Globus pallidus (tissue), 1 donor: ENCODE data around the gene NTN3.
A peak's percentile ranks its signal among the peaks of the same experiment; 100 is the strongest.

Experiments
- DNase-seq: peaks from one replicate; pipeline ENCODE4 v3.0.0-alpha.2; 2015; ENCODE audit warnings: low spot score

The NTN3 gene

DNA sequence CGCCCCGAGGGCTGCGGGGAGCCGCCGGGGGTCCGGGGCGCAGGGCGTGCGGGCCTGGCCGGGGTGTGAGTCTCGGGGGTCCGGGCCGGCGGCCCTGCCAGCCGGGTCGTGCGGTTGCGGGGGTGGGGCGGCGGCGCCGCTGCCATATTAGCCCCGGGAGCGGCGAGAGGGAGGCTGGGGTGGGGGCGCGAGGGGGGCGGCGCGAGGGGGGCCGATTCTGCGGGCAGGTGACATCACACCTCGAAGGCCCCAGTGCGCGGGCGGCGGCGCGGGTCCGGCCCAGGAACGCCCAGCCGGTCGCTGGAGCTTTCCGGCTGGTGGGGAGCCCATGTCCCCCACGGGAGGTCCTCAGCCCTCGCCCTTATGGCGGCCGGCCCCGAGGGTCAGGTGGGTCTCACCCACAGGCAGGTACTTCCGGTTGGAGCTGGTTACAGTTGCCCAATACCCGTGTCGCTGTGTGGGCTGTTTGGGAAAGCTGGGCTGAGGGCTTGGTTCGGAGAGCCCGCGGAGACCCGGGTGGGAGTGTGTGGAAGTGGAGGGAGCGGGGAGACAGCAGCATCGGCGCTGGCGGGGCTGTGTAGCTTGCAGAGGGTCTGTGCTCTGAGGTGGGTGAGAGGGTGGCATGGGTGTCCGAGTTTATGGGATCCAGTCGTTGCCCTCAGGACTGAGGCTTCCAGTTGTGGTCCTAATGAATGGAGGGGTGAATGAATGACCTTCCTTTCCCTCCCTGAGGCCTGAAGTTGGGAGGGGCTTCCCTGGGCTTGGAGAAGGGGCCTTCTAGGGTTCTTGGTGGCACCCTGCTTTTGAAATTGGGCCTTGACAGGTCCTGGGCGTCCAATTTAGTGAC is 43.5 kb downstream of the NTN3 start:
- no peak for DNase-seq

GRCh38 chr16:2515180-2515851 is 44.2 kb downstream of the NTN3 start:
- no peak for DNase-seq

DNA sequence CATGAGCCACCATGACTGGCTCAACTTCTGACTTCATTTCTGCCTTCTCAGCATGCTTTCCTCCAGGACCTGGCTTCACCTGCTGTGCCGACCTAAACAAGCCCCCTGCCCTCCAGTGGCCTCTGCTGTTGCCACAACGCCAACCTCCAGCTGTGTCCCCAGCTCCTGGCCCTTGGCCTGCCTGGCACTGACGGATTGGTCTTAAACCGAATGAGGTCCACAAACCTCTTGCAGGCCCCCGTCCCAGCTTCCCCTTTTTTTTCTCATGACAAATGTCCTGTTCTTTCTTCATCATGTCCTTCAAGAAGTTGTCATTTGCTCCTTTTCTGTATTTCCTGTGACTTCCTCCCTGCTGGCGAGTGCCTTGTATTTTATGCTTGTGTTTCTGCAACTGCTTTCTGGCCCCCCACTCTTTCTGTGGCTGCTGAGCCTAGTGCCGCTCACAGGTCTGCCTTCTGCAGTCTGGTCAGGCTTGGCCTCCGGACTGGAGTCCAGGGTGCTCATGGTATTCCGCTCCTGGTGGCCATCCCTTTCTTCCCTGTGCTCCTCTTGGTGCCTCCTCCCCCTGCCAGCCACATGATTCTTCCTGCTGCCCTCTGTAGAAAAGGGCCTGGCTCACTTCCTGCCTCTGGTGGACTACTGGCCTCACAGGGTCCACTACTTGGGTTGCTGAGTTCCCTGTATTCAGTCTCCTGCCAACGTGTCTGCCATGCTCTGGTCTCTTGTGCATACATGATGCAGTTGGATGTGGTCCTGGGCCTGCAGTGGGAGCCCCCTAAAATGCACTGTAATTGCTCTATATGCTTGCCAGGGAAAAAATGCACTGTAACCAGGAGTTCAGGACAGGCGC is 45.5 kb downstream of the NTN3 start:
- no peak for DNase-seq

- DNase-seq, result no peak
Observed at GRCh38 chr16:2517954-2518605, 47.0 kb downstream of the NTN3 start.

DNA sequence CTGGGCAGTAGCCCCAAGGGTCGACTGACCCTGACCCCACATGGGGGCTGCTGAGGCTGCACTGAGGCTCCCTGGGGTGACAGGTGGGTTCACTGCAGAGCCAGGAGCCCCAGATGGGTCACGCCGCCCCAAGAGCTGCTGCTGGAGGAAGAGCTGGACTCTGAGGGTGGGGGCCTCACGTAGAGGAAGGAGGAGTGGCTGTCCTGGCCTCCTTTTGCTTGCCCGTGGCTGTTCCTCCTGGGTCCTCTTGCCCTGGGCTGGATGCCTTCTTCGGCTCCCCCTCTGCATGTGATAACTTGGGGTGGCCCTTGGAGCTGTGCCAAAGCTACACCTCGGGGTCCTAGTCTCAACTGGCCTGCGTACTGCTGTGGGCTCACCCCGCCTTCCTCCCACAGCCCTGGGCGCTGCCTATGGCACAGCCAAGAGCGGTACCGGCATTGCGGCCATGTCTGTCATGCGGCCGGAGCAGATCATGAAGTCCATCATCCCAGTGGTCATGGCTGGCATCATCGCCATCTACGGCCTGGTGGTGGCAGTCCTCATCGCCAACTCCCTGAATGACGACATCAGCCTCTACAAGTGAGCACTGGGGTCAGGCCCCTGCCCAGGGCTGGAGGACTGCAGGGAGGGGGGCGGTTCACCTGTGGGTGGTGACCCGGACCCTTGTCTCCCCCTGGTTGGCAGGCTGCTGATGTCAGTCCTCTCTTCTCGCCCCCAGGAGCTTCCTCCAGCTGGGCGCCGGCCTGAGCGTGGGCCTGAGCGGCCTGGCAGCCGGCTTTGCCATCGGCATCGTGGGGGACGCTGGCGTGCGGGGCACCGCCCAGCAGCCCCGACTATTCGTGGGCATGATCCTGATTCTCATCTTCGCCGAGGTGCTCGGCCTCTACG is 48.0 kb downstream of the NTN3 start:
- DNase-seq, result no peak

DNA sequence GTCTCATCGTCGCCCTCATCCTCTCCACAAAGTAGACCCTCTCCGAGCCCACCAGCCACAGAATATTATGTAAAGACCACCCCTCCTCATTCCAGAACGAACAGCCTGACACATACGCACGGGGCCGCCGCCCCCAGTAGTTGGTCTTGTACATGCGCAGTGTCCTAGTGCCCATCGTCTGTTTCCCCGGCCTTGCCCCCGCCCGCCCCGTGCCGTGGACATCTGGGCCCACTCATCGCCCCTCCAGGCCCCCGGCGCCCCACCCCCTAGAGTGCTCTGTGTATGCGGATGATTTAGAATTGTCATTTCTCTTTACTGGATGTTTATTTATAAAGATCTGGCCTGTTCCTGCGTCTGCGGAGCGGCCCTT is 48.6 kb downstream of the NTN3 start:
- no peak for DNase-seq

- peak; percentile 83 for DNase-seq
Observed at GRCh38 chr16:2520097-2520783, 49.1 kb downstream of the NTN3 start, which contains the start of gene AMDHD2. AMDHD2 (plus strand) TSS chr16:2520371; CDS start chr16:2520459, 88 bp downstream.

DNA sequence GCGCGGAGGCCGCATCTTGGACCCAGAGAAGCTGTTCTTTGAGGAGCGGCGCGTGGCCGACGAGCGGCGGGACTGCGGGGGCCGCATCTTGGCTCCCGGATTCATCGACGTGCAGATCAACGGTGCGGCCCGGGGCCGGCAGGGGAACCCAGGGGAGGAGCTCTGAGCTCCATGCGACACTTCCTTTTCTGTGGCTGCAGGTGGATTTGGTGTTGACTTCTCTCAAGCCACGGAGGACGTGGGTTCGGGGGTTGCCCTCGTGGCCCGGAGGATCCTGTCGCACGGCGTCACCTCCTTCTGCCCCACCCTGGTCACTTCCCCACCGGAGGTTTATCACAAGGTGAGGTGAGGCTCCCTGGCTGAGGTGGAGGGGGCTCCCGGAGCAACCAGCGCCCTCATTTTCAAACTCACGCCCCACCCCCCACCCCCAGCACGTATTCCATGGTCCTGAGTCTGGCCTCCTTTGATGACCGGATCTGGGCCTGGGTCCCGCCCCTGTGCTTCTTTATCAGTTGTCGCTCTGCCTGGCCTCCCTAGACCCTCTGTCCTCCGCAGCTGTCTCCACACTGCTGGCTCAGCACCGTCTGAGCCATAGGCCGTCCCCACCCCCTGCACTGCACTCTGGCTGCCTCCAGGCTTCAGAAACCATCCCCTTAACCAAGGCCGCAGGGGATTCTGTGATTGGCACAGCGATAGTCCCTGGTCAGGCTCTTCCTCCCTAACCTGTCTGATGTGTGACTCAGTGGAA is 49.9 kb downstream of the NTN3 start:
- no peak for DNase-seq
